ENCODE data around the gene KEL. TPM values are rescaled to one million over a fixed set of nuclear protein-coding genes. Genes with fewer than 3 reads are reported as not detected.

KEL gene
- total and polyA plus RNA-seq, 2 of the 4 experiments (the other 2 are of a cell fraction) = 0.03 TPM; not detected in 1

DNA sequence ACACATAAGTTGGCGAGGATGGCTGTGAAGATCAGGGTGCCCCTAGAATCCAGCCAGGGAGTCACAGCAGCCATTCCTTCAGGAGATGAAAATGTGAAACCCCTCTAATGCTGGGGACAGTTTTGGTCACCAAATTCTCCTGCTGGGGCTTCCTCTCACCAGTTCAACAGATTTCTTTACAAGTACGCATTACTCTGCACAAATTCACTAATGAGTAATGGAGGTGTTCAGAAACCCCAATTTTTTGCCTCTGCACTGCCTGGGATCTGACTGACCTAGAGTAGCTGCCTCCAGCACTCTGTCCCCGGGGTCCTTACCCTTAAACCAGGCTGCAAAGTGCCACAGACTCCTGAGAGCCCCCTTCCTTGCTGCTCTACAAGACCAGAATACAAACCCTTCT is 44.7 kb downstream of the KEL start:
- Histone ChIP-seq H3K23ac (ENCODE audit: low read depth, low read length) (no peak overlapping the region), H2AFZ (replicated peaks; ENCODE audit: low read length, poor library complexity) (no peak overlapping the region), H4K8ac (ENCODE audit: low read depth in 2 of 2, low read length in 2 of 2) (no peak overlapping the region), H3K9ac (ENCODE audit: low read depth, low read length) (no peak overlapping the region), H3K4me2 (ENCODE audit: low read depth, low read length) (no peak overlapping the region), H4K5ac (ENCODE audit: low read depth, low read length) (no peak overlapping the region), H3K18ac (ENCODE audit: low read depth, low read length) (no peak overlapping the region), H3K27me3 (ENCODE audit: control insufficient read depth, insufficient read depth, low read length) (no peaks in the 10 kb centered on the region), H3K14ac (replicated peaks; ENCODE audit: low read depth, low read length) (no peak overlapping the region), H2AK5ac (ENCODE audit: low read depth, low read length) (no peak overlapping the region), H3K9me1 (ENCODE audit: insufficient read depth, low read length) (no peaks in the 10 kb centered on the region), H3K56ac (ENCODE audit: extremely low read depth, insufficient read depth, low read length) (no peak overlapping the region), H4K91ac (ENCODE audit: insufficient read depth, low read depth, low read length) (no peak overlapping the region), H4K20me1 (ENCODE audit: insufficient read depth, low read length) (no peaks in the 10 kb centered on the region), H3K9me3 (ENCODE audit: control insufficient read depth, insufficient read depth, low read length) (no peaks in the 10 kb centered on the region; the same call in 1 of the 2 replicates), H3K4me1 (ENCODE audit: control insufficient read depth, insufficient read depth, low read length) (no peaks in the 10 kb centered on the region), H3K79me1 (ENCODE audit: low read depth in 1 of 2, low read length in 2 of 2) (no peaks in the 10 kb centered on the region), H3K4me3 (ENCODE audit: insufficient read depth, low read depth, low read length) (no peak overlapping the region), H3K4ac (ENCODE audit: low read depth, low read length) (no peak overlapping the region), H2BK15ac (ENCODE audit: low read depth, low read length) (no peak overlapping the region), H3K36me3 (ENCODE audit: control insufficient read depth, insufficient read depth, low read length) (no peaks in the 10 kb centered on the region), H2BK5ac (ENCODE audit: low read depth, low read length, poor library complexity, severe bottlenecking) (no peak overlapping the region), H3K27ac (ENCODE audit: insufficient read depth, low read length) (no peak overlapping the region), H2BK20ac (ENCODE audit: low read depth, low read length) (no peak overlapping the region), H2AK9ac (replicated peaks; ENCODE audit: low read depth, low read length, poor library complexity) (no peak overlapping the region), H2BK120ac (ENCODE audit: low read depth, low read length) (no peak overlapping the region)
- WGBS, 2 experiments (ENCODE audit: extremely low coverage in 2 of 2, insufficient read length in 1 of 2) = no CpG with 5 or more reads among the region's 3 CpGs
- ChIA-PET POLR2A (ENCODE audit: unreplicated experiment) (no interaction called here), CTCF (no interaction called here)
- dilution Hi-C loops (cut with HindIII; ENCODE audit: low sequenced_read_pairs, unreplicated experiment) (no loop called here), in situ Hi-C loops (cut with MboI; ENCODE audit: low sequenced_read_pairs) (no loop called here), intact Hi-C loops (cut with micrococcal nuclease) (no loop called here)
- BruUV-seq (replicated peaks) = no TSS peak
- ATAC-seq (ENCODE audit: low read depth) = no peak
- TF ChIP-seq MAZ (IDR thresholded peaks at IDR 0.05; ENCODE audit: borderline replicate concordance, low read depth, low read length) (no peak), RFX5 (IDR thresholded peaks at IDR 0.05; ENCODE audit: low read depth, low read length) (no peak), POLR2A (IDR thresholded peaks at IDR 0.05; ENCODE audit: low read depth, low read length) (no peak), SMC3 (IDR thresholded peaks at IDR 0.05; ENCODE audit: low read depth, low read length) (no peak)
- TF ChIP-seq, protein P1, sequence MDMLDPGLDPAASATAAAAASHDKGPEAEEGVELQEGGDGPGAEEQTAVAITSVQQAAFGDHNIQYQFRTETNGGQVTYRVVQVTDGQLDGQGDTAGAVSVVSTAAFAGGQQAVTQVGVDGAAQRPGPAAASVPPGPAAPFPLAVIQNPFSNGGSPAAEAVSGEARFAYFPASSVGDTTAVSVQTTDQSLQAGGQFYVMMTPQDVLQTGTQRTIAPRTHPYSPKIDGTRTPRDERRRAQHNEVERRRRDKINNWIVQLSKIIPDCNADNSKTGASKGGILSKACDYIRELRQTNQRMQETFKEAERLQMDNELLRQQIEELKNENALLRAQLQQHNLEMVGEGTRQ (IDR thresholded peaks at IDR 0.05; ENCODE audit: low read depth, low read length) = no peak
- no peak for DNase-seq
